ENCODE results near the gene CAMKK1.
"Not testable (repeated sequence)": the region's sequence is repeated elsewhere in the genome, so short reads cannot be mapped to it uniquely, and the experiment has no call there.

CAMKK1 gene

GRCh38 chr17:3846437-3847164, 46.3 kb downstream of the CAMKK1 start:
- no peak for DNase-seq (ENCODE audit: low read depth in 2 of 2)

DNA sequence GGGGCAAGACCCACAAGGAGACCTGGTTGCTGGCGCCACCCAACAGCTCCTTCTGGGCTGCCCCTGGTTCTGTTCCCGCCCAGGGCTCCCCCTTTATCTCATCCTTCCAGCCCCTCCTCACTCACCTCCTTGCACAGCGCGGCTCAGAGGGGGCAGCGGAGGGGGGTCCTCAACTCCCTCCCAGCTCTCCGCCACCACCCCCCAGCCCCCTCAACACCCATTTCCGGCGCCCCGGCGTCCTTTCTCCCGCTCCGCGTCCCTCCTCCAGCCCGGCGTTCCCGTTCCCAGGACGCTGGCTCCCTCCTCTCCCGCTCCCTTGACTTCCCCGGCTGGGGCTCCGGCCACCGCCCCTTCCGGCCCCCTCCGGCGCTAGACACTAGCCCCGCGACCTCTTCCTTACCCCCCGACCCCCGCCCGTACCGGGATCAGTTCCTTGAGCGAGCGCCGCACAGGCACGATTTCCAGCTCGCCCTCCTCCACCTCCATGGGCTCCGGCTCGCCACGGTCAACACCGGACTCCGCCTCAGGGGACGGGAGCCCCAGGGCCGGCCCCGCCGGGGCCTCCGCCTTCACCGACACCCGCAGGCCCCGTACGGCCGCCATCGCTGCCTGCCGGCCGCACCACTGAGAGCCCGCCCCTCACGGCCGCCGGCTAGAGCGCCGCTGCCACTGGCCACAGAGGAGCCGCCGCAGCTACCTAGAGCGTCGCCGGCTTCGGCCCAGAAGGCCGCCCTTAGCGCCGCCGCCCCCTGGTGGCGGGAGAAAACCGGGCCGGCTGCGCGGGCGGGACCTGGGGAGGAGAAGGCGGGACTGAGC, 47.0 kb downstream of the CAMKK1 start, which contains the start of gene NCBP3:
Gene NCBP3, minus strand, starts transcription at position 626 of the 816 bp plus-strand sequence. Its CDS starts 23 bp downstream, at position 603.
- peak; percentile 76 to 83 for DNase-seq (ENCODE audit: low read depth in 2 of 2)

GRCh38 chr17:3845291-3845620, 47.6 kb downstream of the CAMKK1 start:
- DNase-seq (ENCODE audit: low read depth in 2 of 2), result peak in 1 of 2 donors; percentile 6

DNA sequence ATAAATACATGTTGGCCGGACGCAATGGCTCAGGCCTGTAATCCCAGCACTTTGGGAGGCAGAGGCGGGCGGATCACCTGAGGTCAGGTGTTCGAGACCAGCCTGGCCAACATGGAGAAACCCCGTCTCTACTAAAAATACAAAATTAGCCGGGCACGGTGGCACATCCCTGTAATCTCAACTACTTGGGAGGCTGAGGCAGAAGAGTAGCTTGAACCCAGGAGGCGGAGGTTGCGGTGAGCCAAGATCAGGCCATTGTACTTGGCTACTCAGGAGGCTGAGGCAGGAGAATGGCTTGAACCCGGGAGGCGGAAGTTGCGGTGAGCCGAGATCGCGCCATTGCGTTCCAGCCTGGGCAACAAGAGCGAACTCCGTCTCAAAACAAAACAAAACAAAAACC, 48.3 kb downstream of the CAMKK1 start:
- not testable (repeated sequence) for DNase-seq (ENCODE audit: low read depth in 2 of 2)

DNA sequence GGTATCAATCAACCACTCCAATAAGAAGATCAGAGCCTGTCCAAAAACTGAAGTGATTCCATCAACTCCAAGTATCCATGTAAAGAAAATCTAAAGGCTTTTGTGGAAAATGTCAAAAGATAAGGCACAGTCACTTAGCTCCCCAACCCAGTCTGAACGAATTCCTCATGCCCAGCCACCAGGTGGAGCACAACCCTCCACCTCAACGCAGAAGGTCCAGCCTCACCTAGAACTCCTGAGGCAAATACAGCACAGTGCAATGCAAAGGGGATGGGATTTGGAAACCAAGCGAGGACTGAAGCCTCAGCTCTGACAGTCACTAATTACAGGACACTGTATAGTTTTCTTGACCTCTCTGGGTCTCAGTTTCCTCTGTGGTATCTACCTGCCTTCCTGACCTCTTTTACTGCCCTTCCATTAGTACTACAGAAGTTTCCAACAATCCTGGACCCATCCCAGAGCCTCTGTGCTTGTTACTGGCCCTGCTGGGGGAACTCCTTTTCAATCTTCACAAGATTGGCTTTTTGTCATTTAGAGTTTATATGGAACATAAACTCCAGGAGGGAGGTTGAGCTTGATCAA, 48.8 kb downstream of the CAMKK1 start:
- DNase-seq (ENCODE audit: low read depth in 2 of 2), result peak in 1 of 2 donors; percentile 17

DNA sequence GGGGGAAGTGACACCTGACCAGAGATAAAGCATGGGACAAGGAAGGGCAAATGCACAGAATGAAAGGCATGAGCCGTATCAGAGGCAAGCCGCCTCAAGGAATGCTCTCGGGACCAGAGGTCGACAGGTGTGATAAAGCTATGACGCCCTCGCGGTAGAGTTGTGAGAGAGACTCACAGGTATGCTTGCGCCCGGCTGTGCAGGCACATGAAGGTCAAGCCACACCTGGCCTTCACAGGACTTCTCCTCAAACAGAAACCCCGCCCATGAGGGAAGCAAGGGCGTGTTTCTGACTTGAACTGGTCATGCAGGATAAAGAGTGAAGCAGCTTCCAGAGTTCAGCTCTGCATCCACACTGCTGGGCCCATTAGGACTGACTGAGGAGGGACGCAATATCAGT, 54.6 kb downstream of the CAMKK1 start:
- no peak for DNase-seq (ENCODE audit: low read depth in 2 of 2)

- no peak for DNase-seq (ENCODE audit: low read depth in 2 of 2)
Observed at GRCh38 chr17:3836551-3836950, 56.3 kb downstream of the CAMKK1 start.

- no peak for DNase-seq (ENCODE audit: low read depth in 2 of 2)
Observed at GRCh38 chr17:3835410-3836229, 57.2 kb downstream of the CAMKK1 start.

DNA sequence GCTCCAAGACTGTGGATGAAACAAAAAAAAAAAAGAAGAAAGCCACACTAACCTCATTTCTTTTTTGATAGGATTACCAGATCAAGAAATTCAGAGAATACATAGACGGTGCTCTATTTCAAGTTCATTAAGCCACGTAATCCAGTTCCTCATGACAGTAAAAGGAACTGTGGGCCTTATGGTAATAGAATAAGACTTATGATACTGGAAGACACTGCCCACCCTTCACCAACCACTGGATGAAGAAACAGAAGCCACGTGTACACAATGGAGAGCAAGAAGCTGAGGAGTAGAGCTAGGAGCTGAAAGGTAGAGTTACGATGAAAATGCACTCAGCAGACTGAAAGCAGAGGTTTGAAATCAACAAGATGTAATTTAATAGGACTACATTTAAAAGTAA, 58.0 kb downstream of the CAMKK1 start:
- DNase-seq (ENCODE audit: low read depth in 2 of 2), result no peak

DNA sequence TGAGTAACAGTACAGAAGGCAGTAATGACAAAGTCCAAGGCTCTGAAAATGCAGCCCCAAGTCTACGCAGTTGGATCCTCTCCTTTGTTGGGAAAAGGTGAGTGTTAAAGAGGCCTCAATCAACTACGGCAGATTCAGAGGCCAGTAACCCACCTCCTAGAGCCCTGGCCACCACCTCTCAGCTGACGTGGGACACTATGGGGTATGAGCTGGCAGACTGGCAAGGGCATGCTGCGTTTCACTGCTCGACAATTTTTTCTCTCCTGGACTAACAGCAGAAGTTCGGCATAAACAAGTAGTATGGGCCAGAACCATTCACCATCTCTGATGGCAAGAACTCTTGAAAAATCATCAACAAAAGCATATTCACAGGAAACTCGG, 64.0 kb downstream of the CAMKK1 start:
- DNase-seq (ENCODE audit: low read depth in 2 of 2), result no peak

DNA sequence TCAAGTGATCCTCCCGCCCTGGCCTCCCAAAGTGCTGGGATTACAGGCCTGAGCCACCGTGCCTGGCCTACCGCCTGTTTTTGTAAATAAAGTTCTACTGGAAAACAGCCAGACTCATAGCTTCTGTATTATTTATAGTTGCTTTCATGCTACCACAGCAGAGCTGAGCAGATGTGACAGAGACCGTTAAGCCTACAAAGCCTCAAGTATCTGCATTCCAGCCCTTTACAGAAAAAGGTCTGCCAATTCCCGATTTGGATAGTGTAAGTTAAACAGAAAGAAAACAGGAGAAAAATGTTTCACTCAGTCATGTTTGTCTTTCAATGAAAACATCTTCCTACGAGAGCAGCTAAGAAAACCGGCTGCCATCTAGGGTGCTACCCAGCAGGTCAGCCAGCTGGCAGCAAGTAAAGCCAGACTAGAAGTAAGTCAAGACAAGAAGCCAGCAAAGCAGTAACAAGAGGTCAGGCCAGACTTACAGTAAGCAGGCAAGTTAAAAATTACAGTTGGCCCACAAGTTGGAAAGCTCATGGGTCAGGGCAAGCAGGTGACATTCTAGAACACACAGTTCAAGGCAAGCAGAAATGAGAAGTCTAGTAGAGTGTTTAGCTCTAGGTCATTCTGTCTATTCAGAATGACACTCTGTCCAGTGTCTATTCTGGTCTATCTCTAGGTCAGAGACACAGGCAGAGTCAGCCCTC, 64.6 kb downstream of the CAMKK1 start:
- no peak for DNase-seq (ENCODE audit: low read depth in 2 of 2)

- DNase-seq (ENCODE audit: low read depth in 2 of 2), result peak in 1 of 2 donors; percentile 57
Observed at GRCh38 chr17:3827124-3827773, 65.6 kb downstream of the CAMKK1 start.

DNA sequence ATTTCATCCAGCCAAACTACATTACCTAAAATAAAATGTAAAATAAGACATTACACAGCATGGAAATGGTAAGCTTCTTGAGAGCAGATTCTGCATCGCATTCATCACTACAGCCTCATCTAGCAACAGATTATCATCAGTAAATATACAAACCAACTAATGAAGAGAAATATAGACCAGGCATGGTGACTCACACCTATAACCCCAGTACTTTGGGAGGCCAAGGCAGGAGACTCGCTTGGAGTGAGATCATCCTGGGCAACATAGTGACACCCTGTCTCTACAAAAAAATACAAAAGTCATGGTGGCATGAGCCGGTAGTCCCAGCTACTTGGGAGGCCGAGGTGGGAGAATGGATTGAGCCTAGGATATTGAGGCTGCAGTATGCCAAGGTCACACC, 66.7 kb downstream of the CAMKK1 start:
- no peak for DNase-seq (ENCODE audit: low read depth in 2 of 2)

GRCh38 chr17:3821101-3821500, 71.8 kb downstream of the CAMKK1 start:
- DNase-seq (ENCODE audit: low read depth in 2 of 2), result no peak

GRCh38 chr17:3818786-3819185, 74.1 kb downstream of the CAMKK1 start:
- DNase-seq (ENCODE audit: low read depth in 2 of 2), result no peak

DNA sequence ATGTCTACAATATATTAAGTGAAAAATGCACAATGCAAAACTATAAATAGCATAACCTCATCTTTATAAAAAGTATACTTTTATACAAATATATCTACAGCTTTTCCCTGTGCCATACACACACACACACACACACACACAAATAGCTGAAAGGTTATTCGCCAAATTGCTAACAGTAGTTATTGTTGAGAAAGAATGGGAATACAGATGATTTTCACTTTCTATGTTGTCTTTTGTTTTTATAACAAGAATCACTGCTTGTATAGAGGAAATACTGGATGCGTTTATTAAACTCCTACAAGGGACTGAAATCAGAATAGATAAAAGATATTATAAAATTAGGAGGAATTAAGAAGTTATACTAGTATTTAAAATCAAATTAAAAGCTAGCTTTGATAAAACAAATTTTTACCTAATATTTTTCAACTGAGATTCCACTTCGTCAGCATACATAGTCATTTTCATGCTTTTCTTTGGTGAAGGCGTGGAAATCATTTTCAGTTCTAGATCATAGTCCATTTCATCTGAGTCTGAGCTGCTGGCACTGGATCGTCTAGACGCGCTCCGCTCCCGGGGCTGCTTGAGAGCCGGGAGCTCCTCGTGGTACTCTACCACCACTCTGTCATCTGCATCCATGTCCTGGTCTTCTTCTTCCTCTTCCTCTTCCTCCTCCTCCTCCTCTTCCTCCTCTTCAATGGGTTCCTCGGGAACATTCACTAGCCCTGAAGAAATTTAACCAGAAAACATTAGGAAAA, 74.8 kb downstream of the CAMKK1 start:
- DNase-seq (ENCODE audit: low read depth in 2 of 2), result no peak

- DNase-seq (ENCODE audit: low read depth in 2 of 2), result no peak
Observed at GRCh38 chr17:3815925-3816324, 76.9 kb downstream of the CAMKK1 start.

DNA sequence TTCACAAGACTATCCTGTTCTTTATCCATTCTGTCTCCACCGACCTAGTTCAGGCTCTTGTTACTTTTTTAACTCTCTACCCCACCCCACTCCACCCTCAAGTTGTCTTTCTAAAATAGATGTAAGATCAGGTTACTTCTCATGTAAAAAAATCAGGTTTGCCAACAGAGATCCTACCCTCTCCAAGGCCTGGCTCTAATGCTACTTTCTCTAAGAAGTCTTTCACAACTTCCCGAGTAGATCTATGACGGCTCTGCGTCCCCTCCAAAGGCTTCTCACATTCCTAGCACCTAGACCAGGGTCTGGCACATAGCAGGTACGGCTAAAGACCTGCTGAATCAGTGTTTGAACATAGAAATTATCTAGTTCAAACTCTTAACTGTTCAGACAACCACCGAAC, 77.7 kb downstream of the CAMKK1 start:
- DNase-seq (ENCODE audit: low read depth in 2 of 2), result no peak

DNA sequence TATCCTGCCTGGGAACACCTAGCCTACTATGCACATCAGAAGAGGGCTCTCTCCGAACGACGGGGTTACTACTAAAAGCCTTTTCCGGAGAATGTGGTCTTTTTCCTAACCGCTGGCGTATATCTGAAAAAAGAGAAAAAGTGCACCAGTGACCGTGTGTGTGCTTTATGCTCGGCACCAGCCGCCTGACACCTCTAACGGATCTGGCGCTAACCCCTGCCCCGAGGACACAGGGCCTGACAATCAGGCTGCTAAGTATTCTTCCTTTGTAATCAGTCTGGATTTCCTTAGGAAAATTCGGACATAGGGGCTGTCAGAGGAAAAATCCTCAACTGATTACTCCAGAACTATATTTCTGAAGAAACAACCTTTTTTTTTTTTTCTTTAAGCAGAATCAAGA, 78.5 kb downstream of the CAMKK1 start:
- no peak for DNase-seq (ENCODE audit: low read depth in 2 of 2)

- DNase-seq (ENCODE audit: low read depth in 2 of 2), result no peak
Observed at GRCh38 chr17:3813171-3813570, 79.7 kb downstream of the CAMKK1 start.

Measured in stimulated activated CD8-positive, alpha-beta memory T cell treated with anti-CD3 and anti-CD28 coated beads, Interleukin-15, amount 100 ng/mL, for 4 hours (primary cell).